HCT116 (cell line): ENCODE results near the gene FPR2. TPM values are rescaled to one million over a fixed set of nuclear protein-coding genes. Genes with fewer than 3 reads are reported as not detected.

ENCODE experiments used
- ATAC-seq: fragments of 200-7000 bp; cut with Tn5 transposase; 2 replicates; pipeline ENCODE4 v1.9.1; 2020; ENCODE audit warnings: mild to moderate bottlenecking, moderate library complexity
- BruUV-seq: library from RNA; stranded (reverse); fragments of 400-500 nt; replicated peaks from 2 replicates; lab custom pipeline; 2021; lab: Mats Ljungman, UMichigan
- CTCF ChIA-PET: fragments of 300-600 bp; sonication (Branson Sonifier 250); formaldehyde crosslinking; loops from one replicate; lab custom pipeline; 2021; ENCODE audit warnings: antibody characterized with exemption; lab: Charles Lee
- POLR2A ChIA-PET: fragments of 300-600, 350-600 bp; sonication (Branson Sonifier 250); formaldehyde crosslinking; loops from one replicate; lab custom pipeline; 2021; ENCODE audit warnings: antibody characterized with exemption; lab: Charles Lee
- RAD21 ChIA-PET, 2 experiments: fragments of 300-600 bp; sonication (Branson Sonifier 250); formaldehyde crosslinking; loops; one replicate each; lab custom pipeline; 2023; ENCODE audit warnings: low total read pairs in 2 of 2; ENCODE audit not compliant: uncharacterized antibody in 2 of 2, unreplicated experiment in 2 of 2, low non-redundant PET in 1 of 2; lab: Charles Lee
- DNase-seq: peaks from one replicate; pipeline ENCODE4 v3.0.0-alpha.2; 2010; ENCODE audit warnings: low read depth, low spot score
- H2AFZ ChIP-seq: fragments of 200-600 bp; shearing (Covaris generic), sonication (generic); 2 replicates; pipeline ENCODE4 v1.6.1; 2017; ENCODE audit warnings: low read depth, mixed run types, mixed read lengths, antibody characterized with exemption, low read length; ENCODE audit not compliant: poor library complexity, severe bottlenecking
- H3K27ac ChIP-seq: 2 replicates; pipeline ENCODE4 v1.5.1; 2012; ENCODE audit warnings: low read depth, low read length
- H3K27me3 ChIP-seq: fragments of 200-600 bp; sonication (generic); 2 replicates; pipeline ENCODE4 v1.6.1; 2016; ENCODE audit warnings: mixed run types, low read length, mixed read lengths; ENCODE audit not compliant: insufficient read depth
- H3K36me3 ChIP-seq, 2 experiments: fragments of 200-500 bp in 1 of 2; fragments of 200-600 bp in 1 of 2; sonication (Bioruptor generic) in 1 of 2; sonication (generic) in 1 of 2; 2 replicates each; pipeline versions ENCODE4 v1.5.1 to v1.6.1; 2014 to 2016; ENCODE audit warnings: low read length in 2 of 2, inconsistent platforms in 1 of 2, mixed read lengths in 1 of 2, mixed run types in 1 of 2; ENCODE audit not compliant: insufficient read depth in 2 of 2, control insufficient read depth in 1 of 2
- H3K4me1 ChIP-seq, 2 experiments: fragments of 200-600 bp in 1 of 2; sonication (generic) in 1 of 2; 2 replicates each; pipeline versions ENCODE4 v1.5.1 to v1.6.1; 2012 to 2017; ENCODE audit warnings: low read length in 2 of 2, inconsistent platforms in 1 of 2, mild to moderate bottlenecking in 1 of 2, mixed read lengths in 1 of 2, mixed run types in 1 of 2, moderate library complexity in 1 of 2; ENCODE audit not compliant: insufficient read depth in 2 of 2, control insufficient read depth in 1 of 2
- H3K4me2 ChIP-seq: fragments of 200-600 bp; sonication (generic); 2 replicates; pipeline ENCODE4 v1.6.1; 2017; ENCODE audit warnings: mixed run types, low read length, mixed read lengths
- H3K4me3 ChIP-seq, 2 experiments: fragments of 200-600 bp in 1 of 2; sonication (generic) in 1 of 2; replicated peaks in 1 of 2; 2 replicates each; pipeline ENCODE4 v1.5.1; 2011 to 2016; ENCODE audit warnings: low read length in 2 of 2, control low read depth in 1 of 2, low read depth in 1 of 2, mild to moderate bottlenecking in 1 of 2, mixed read lengths in 1 of 2, mixed run types in 1 of 2
- H3K79me2 ChIP-seq: fragments of 200-600 bp; sonication (generic); 2 replicates; pipeline ENCODE4 v1.6.1; 2017; ENCODE audit warnings: mild to moderate bottlenecking, mixed run types, low read length, moderate library complexity, mixed read lengths; ENCODE audit not compliant: insufficient read depth
- H3K9ac ChIP-seq: fragments of 200-600 bp; sonication (generic); 2 replicates; pipeline ENCODE4 v1.6.1; 2016; ENCODE audit warnings: low read length, mixed read lengths
- H3K9me2 ChIP-seq: fragments of 200-600 bp; sonication (generic), shearing (Covaris generic); 2 replicates; pipeline ENCODE4 v1.6.1; 2017; ENCODE audit warnings: mixed run types, mild to moderate bottlenecking, moderate library complexity; ENCODE audit not compliant: insufficient read depth
- H3K9me3 ChIP-seq, 2 experiments: fragments of 200-500 bp in 1 of 2; fragments of 200-600 bp in 1 of 2; sonication (Bioruptor generic) in 1 of 2; sonication (generic) in 1 of 2; 2 replicates each; pipeline ENCODE4 v1.6.1; 2014 to 2017; ENCODE audit warnings: low read length in 2 of 2, mixed read lengths in 2 of 2, inconsistent platforms in 1 of 2, low read depth in 1 of 2, mild to moderate bottlenecking in 1 of 2, mixed run types in 1 of 2, moderate library complexity in 1 of 2; ENCODE audit not compliant: control insufficient read depth in 1 of 2, insufficient read depth in 1 of 2
- H4K20me1 ChIP-seq: fragments of 200-600 bp; sonication (generic), shearing (Covaris generic); 2 replicates; pipeline ENCODE4 v1.6.1; 2017; ENCODE audit warnings: mixed run types, mild to moderate bottlenecking, moderate library complexity; ENCODE audit not compliant: insufficient read depth
- CEBPB ChIP-seq: IDR thresholded peaks from 2 replicates; pipeline ENCODE4 v1.6.1; 2012; ENCODE audit warnings: low read depth
- ELF1 ChIP-seq: IDR thresholded peaks from 2 replicates; pipeline ENCODE4 v1.6.1; 2012; ENCODE audit warnings: low read depth, borderline replicate concordance
- EZH2 ChIP-seq: fragments of 200-600 bp; sonication (generic); IDR thresholded peaks from 2 replicates; pipeline ENCODE4 v1.6.1; 2017; ENCODE audit warnings: antibody characterized with exemption, mixed run types
- EZH2phosphoT487 ChIP-seq: fragments of 200-600 bp; IDR thresholded peaks from 2 replicates; pipeline ENCODE4 v1.6.1; 2018; ENCODE audit warnings: antibody characterized with exemption, borderline replicate concordance
- REST ChIP-seq: IDR thresholded peaks from 2 replicates; pipeline ENCODE4 v1.6.1; 2012; ENCODE audit warnings: low read depth
- SP1 ChIP-seq: IDR thresholded peaks from 2 replicates; pipeline ENCODE4 v1.6.1; 2012; ENCODE audit warnings: low read depth
- SRF ChIP-seq: IDR thresholded peaks from 2 replicates; pipeline ENCODE4 v1.6.1; 2012; ENCODE audit warnings: low read depth
- ZFX ChIP-seq: fragments of 450-650 bp; IDR thresholded peaks from 2 replicates; pipeline ENCODE4 v1.6.1; 2017
- intact Hi-C: fragments of 100-400 bp; cut with micrococcal nuclease; formaldehyde crosslinking; loops from 2 replicates; pipeline ENCODE4 v1.10.0; 2022
- total RNA-seq: library from RNA; stranded (reverse); gene quantifications from one replicate; pipeline ENCODE4 v1.2.1, GENCODE V29; 2021; ENCODE audit not compliant: unreplicated experiment

Gene FPR2
- total RNA-seq, 1 experiment from 2014 or later, result not detected

GRCh38 chr19:51727349-51727880 lies 33.6 kb upstream of the FPR2 start:
- Histone ChIP-seq H3K79me2 (no peaks in the 10 kb centered on the region), H3K4me3 (no peak overlapping the region), H2AFZ (no peak overlapping the region), H3K9ac (no peak overlapping the region), H3K27ac (no peak overlapping the region), H3K9me2 (no peaks in the 10 kb centered on the region), H3K27me3 (no peaks in the 10 kb centered on the region), H3K36me3 (no peaks in the 10 kb centered on the region), H4K20me1 (no peaks in the 10 kb centered on the region), H3K9me3 (no peaks in the 10 kb centered on the region), H3K4me1 (peaks cover 0 to 6% of the 10 kb centered on the region in 2 experiments; a peak in 1 of 4 replicates), H3K4me2 (no peak overlapping the region)
- intact Hi-C loops, result no loop called here
- TF ChIP-seq ZFX (no peak), CEBPB (no peak), SP1 (no peak), EZH2phosphoT487 (no peak), ELF1 (no peak), SRF (no peak), EZH2 (no peak), REST (no peak)
- DNase-seq (no peak), ATAC-seq (no peak; the same call in 1 of the 2 replicates)
- RAD21 ChIA-PET, result no interaction called here
- POLR2A ChIA-PET, result no interaction called here
- no TSS peak for BruUV-seq
- CTCF ChIA-PET, result no interaction called here
